HG03354 (cell line): Measurements from ENCODE around the gene PNKP.

Source experiments
- ATAC-seq: cut with Tn5 transposase; IDR thresholded peaks from one replicate; pipeline ENCODE4 v1.9.1; 2021; ENCODE audit warnings: mild to moderate bottlenecking; ENCODE audit not compliant: unreplicated experiment, poor library complexity, severe bottlenecking

PNKP gene

GRCh38 chr19:49861541-49862378, 5.6 kb downstream of the PNKP start:
- no peak for ATAC-seq

DNA sequence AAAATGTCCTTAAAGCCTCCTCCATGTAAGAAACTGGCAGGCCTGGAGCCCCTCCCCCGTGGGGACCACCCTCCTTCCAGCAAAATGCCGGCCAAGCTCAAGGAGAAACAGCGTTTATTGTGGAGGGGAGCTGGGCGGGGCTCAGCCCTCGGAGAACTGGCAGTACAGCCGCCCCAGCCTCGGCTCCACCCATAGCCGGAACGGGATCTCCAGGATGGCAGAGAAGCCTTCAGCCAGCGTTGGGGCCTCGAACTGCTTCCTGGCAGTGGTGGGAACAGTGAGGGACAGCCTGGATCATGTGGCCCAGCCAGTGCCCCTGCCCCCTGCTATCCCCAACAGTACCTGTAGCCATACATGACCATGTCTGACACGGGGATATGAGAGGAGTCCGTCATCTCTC, 6.3 kb downstream of the PNKP start:
- ATAC-seq = no peak

- ATAC-seq = no peak
Observed at GRCh38 chr19:49860336-49861102, 6.9 kb downstream of the PNKP start.

DNA sequence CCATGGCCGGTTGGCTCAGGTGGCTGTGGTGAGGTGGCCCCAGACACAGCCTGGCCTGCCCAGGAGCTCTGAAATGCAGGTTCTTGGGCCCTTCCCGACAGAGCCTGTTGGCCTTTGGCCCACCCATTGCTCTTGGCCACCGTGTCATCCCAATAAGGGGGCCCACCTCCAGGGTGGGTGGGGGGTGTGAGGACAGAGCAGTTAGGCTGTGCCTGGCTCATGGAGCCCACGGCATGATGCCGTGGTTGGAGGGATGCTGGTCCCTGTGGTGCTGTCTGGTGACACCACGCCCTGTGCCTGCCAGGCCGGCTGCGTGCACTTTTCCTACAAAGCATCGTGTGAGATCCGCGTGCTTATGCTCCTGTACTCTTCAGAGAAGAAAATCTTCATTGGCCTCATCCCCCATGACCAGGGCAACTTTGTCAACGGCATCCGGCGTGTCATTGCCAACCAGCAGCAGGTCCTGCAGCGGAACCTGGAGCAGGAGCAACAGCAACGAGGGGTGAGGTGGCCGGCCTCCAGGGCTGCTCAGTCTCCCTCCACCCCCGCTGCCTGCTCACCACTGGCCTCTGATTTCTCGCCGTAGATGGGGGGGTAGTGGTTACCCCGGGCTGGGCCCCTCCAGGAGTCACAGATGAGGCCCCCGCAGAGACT, 7.6 kb downstream of the PNKP start:
- no peak for ATAC-seq

- ATAC-seq = no peak
Observed at GRCh38 chr19:49858088-49858985, 9.0 kb downstream of the PNKP start.

- ATAC-seq = no peak
Observed at GRCh38 chr19:49857838-49858087, 9.6 kb downstream of the PNKP start.

DNA sequence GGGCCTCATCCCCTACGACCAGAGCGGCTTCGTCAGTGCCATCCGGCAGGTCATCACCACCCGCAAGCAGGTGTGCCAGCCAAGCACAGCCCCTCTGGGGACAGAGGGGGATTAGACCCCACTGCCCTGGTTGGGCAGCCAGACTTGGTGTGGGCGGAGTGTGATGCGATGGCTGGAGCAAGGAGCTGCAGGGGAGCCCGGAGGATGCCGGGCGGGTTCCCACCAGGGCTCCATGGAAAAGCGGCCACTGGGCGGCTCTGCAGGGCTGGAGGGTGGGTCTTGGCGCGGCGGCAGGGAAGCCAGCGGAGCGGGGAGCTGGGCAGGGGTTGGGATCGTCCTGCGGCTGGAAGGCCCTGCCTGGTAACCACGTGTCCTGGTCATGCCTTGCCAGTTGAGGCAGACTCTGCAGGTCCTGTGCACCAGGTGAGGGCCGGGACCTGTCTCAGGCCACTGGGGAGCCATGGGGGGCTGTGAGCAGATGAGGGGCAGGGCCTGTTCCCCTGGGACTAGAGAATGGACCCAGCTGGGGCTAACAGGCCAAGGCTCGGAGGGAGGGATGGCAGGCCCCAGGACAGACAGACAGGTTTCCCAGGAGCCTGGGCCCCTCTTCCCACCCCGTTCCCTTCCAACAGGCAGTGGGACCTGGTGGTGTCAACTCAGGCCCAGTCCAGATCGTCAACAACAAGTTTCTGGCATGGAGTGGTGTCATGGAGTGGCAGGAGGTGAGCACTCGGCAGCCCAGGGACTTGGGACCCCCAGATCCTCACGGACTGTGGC, 10.1 kb downstream of the PNKP start:
- no peak for ATAC-seq

- no peak for ATAC-seq
Observed at GRCh38 chr19:49856574-49857021, 10.8 kb downstream of the PNKP start.

DNA sequence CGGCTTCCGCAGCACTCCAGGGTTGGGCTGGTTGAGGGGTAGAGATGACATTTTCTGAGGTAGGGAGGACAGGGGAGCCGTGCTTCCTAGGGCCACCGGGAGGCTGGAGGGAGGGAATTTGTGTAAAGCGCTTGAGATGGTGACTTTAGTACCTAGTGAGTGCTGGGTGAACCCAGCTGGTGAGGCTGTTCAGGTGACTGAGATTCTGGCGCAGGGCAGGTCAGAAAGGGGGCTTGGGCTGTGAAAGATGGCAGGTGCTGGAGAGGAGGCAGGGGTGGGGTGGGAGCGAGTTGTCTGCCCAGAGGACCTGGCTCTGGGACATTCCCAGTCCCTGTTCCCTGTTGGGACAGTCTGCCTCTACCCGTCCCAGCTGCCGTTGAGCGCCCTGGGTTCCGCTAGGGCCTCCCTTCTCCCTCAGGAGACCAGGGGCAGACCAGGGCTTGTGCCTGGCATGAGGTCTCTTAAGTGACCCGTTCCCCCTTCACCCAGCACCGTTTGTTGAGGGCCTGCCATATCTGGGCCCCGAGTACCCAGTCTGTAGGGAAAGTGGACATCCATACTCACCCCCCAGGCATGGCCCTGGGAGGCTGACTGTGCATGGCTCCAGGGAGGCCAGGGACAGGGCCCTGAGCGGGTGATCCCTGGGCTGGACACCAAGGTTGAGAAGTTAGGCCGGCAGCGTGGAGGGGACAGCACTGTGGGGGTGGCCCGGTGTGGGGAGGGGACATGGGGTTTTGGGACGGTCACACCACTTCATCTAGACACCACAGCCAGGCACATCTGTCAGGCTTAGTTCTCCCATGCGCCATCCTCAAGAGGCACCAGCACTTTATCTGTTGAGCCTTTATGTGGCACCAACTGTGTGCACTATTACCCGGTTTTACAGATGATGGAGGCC, 11.5 kb downstream of the PNKP start:
- ATAC-seq = no peak

DNA sequence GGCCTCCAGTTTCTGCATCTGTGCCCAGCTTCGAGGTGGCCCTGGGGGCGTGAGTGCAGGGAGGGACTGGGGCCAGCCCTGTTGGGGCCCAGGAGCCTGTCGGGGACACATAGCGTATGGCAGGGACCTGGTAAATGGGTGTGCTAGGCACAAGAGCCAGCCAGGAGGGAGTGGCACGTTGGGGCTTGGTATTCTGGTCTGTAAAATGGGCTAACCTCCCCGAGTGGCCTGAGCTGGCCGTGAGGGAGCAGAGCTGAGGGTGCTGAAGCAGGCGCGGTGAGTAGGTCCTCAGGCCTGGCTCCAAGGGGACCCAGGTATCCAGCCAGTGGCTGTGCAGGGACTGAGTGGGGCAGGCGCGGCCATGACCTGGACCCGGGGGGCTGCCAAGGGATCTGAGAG, 12.1 kb downstream of the PNKP start:
- no peak for ATAC-seq

- no peak for ATAC-seq
Observed at GRCh38 chr19:49854378-49855263, 12.8 kb downstream of the PNKP start.

GRCh38 chr19:49853852-49854377, 13.5 kb downstream of the PNKP start:
- no peak for ATAC-seq

DNA sequence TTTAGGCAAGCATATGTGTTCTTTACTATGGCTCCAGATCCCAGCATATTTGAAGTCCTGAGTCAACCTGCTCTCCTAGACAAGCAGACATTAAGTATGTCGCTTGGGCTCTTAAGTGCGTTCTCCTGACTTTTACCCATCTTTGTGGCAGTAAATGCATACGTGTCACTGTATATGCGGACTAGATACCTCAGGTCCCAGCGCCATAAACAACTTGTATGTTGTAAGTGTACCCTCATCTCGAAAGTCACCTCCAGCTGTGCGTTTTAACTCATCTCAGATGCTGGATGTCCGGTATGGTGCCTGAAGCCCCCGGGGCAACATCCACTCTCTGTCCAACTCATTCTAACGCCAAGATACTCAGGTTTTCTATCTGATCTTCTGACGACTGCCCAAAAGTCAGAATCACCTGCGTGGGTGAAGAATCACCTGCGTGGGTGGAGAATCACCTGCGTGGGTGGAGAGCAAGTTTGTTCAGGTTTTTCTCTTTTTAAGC, 14.7 kb downstream of the PNKP start:
- ATAC-seq = no peak

- ATAC-seq = peak; percentile 13
Observed at GRCh38 chr19:49851456-49852259, 15.7 kb downstream of the PNKP start.

DNA sequence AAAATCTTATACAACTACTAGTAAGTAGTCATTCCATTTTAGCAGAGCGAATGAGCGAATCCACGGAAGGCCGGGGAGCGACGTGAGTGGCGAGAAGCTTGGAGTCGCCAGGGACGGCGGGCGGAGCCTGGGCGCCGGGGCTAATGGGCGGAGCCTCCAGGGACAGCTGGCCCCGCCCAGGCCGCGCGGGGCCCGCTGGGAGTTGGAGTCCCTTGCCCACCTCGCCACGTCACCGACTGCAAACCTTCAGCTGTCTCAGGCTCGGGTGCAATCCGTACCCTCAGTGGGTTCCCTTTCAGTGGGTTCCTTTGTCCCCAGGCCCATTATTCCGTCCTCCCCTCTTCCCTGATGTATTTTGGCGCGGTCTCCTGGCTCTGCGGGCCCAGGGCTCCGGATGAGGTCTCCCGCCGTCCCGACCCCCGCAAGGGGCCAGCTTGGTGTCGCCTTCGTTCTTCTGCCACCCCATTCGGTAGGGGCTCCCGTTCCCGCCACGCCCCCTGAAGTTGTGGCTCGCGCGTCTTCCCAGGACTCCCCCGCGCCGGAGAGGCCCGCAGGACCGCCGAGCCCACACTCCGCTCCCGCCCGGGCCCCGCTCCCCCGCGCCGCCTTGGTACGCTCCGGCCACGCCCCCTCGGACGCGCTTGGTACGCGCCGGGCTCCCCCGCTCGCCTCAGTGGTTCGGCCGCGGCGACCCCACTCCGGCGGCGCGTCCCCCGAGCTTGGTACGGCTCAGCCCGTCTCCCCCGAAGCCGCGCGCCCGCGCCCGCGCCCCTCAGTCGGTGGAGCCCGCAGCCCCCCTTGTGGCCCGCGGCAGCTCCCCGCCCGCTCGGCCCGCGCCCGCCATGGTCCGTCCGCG, 16.7 kb downstream of the PNKP start, which contains the start of gene PTOV1:
PTOV1 (plus strand) TSS at position 673 of the 856 bp plus-strand sequence.
- peak; percentile 78 for ATAC-seq
